GM12875 (cell line): ENCODE data around the gene SPEM2.

ENCODE experiments used
- H3K4me3 ChIP-seq: one replicate; pipeline ENCODE4 v1.5.1; 2011; ENCODE audit warnings: low read depth, low read length, control low read depth
- TF ChIP-seq, protein P1 (sequence below): IDR thresholded peaks from 2 replicates; pipeline ENCODE4 v1.5.1; 2011; ENCODE audit warnings: low read depth, mild to moderate bottlenecking, control low read depth, inconsistent platforms, low read length, moderate library complexity, borderline replicate concordance; ENCODE audit not compliant: insufficient read depth

Gene SPEM2

DNA sequence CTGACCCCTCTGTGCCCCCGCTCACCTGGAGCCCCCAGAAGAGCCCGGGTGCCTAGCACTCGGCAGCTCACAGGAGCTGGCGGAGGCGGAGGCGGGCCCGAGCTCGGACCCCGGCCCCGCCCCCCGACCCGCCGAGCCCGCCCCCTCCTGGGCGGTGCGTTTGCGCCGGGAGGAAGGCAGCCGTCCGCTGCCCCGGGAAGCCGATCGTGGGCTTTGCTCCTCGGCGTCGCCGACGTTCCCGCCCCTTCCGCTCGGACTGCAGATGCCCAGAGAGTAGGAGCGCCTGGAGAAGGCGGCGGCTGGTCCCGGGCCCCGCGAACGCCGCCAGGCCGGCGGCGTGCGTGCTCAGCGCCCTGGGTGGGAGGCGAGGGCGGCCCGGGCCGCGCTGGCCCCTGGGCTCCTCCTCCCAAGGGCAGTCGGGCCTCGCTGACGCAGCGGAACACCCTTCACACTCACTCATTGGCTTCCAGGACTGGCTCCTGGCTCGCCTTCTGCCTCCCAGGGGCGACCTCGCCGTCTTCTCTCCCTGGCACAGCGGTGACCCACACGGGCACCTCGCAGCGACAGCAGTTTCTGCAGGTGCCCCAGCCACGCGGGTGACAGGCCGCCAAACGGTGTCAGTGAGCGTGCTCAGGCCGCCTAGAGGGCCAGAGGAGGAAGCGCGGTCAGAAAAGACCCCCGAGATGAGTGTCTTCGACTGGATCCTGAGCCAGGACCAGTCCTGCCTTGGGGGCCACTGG, 30.8 kb upstream of the SPEM2 start, which contains the start of gene PLSCR3:
PLSCR3 (minus strand) TSS at position 74 of the 740 bp plus-strand sequence. CDS start 415 bp downstream, outside the sequence.
- TF ChIP-seq, protein P1, sequence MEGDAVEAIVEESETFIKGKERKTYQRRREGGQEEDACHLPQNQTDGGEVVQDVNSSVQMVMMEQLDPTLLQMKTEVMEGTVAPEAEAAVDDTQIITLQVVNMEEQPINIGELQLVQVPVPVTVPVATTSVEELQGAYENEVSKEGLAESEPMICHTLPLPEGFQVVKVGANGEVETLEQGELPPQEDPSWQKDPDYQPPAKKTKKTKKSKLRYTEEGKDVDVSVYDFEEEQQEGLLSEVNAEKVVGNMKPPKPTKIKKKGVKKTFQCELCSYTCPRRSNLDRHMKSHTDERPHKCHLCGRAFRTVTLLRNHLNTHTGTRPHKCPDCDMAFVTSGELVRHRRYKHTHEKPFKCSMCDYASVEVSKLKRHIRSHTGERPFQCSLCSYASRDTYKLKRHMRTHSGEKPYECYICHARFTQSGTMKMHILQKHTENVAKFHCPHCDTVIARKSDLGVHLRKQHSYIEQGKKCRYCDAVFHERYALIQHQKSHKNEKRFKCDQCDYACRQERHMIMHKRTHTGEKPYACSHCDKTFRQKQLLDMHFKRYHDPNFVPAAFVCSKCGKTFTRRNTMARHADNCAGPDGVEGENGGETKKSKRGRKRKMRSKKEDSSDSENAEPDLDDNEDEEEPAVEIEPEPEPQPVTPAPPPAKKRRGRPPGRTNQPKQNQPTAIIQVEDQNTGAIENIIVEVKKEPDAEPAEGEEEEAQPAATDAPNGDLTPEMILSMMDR, result peak; percentile 64
- H3K4me3 ChIP-seq, result peak within 1 kb of the TSS; percentile 92

DNA sequence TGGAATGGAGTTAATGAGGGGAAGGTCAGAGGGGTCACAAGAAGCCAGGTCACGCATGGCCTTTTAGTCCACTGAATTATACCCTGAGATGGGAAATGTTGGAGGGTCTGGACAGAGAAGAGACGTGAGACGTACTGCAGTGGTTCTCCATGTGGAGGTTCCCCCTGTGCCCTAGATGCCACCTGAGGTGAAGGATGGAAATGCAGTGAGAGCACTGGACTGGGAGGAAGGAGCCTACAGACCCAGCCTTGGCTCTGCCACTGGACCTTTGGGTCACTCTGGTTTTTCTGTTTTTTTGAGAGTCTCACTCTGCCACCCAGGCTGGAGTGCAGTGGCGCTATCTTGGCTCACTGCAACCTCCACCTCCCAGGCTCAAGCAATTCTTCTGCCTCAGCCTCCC, 29.3 kb upstream of the SPEM2 start:
- H3K4me3 ChIP-seq, result no peak overlapping the region
- TF ChIP-seq, protein P1, result no peak

DNA sequence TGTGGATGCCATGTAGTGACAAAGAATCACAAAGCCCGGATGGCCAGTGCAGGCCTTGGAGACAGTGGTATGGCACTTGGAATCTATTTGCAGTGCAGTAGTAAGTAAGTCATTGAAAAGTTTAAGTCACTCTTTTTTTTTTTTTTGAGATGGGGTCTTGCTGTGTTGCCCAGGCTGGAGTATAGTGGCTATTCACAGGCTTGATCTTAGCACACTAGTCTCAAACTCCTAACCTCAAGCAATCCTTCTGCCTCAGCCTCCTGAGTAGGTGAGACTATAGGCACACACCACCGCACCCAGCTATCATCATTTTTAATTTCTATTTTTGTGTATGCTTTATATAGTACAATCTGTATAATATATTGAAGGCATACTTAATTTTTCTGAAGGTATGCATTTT, 26.8 kb upstream of the SPEM2 start:
- TF ChIP-seq, protein P1, result no peak
- no peak overlapping the region for H3K4me3 ChIP-seq

DNA sequence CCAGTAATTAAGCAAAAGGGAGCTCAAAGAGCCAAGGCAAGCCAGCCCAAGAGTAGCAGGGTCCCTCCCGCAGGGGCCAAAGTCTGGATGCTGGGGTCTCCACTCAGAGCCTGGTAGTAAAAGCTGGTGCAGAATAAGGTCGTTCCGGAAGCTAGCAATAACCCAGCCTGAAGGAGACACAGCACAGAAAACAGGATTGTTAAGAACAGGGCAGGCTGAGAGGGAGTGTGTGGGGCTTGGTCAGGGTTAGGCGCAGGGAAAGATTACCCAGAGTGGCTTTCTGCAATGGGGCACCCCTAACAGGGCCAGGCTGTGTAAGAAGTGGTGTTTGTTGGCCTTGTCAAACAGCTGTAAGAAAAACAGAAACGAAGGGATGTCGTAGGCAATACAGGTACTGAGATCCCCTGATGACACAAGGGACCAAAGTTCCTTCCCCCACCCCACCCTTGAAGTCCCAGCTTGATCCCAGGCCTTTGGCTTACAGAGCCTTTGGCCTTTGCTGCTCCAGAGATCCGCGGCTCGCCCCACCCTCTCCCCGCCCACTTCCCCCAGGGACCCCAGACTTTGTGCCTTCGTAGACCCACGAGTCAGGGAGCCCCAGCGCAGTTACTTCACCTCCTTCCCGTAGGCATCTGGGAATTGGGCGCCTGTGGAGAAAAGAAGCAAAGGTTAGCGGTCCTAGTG, 22.2 kb upstream of the SPEM2 start:
- TF ChIP-seq, protein P1, result no peak
- peak overlapping the region; percentile 80 for H3K4me3 ChIP-seq

DNA sequence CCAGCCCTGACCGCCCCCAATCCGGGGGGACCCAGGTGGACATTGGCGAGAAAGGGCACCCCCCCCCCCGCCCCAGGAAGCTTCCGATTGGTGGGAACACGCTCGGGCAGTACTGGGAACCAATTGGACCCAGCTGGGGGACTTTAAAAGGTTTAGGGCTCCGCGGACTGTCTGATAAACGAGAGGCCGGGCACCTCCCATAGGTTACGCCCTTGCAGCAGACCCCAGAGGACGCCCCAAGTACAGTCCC, 21.8 kb upstream of the SPEM2 start:
- TF ChIP-seq, protein P1, result no peak
- H3K4me3 ChIP-seq, result peak overlapping the region; percentile 80

DNA sequence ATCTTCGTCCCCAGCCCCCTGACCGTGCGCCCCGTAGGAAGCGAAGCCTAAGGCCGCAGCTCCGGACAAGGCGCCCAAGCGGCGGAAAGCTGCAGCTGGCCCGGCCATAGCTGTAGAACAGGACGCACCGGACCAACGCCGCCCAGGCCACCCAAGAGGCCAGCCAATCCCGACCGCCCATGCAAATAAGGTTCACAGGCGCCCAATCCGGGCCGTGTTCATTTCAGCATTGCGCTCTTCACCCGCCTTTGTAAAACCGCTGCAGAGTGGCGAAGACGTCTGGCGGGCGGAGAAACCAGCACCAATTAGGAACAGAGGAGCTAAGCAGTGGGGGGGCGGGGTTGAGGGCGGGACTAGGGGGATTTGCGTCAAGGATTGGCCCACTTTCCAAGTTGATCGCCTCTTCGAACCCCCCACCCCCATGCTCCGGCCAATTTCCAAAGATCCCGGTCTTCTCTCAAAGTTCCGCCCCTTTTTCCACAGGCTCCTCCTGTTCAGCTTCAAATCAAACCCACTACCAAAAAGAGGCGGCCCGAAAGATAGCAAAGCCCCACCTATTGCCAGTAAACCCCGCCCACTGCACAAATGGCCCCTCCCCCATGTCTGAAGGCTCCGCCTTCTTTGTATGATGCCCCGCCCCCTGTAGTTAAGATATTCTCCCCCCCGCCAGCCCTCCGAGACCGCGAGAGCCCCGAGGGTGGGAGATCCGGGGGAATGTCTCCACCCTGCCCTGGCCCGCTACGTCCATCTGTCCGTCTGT, 21.3 kb upstream of the SPEM2 start, which contains the start of gene TMEM256:
TMEM256 (minus strand) TSS at position 121 of the 760 bp plus-strand sequence; CDS start at position 108, 13 bp downstream.
- peak within 1 kb of the TSS; percentile 80 for H3K4me3 ChIP-seq
- TF ChIP-seq, protein P1, result no peak
